ENCODE results near the gene METRNL.

Gene METRNL

GRCh38 chr17:83091257-83092141, 12.1 kb downstream of the METRNL start:
- FAIRE-seq = no peak
- no peak for DNase-seq (ENCODE audit: insufficient read length, low spot score)
- TF ChIP-seq POLR2A (IDR thresholded peaks at IDR 0.05; ENCODE audit: low read depth, low read length) = no peak

- FAIRE-seq (no peak), DNase-seq (ENCODE audit: insufficient read length, low spot score) (no peak)
- TF ChIP-seq POLR2A (IDR thresholded peaks at IDR 0.05; ENCODE audit: low read depth, low read length) = no peak
These were observed 12.8 kb downstream of the METRNL start for GRCh38 chr17:83092186-83092585.

GRCh38 chr17:83092931-83093330, 13.5 kb downstream of the METRNL start:
- TF ChIP-seq POLR2A (IDR thresholded peaks at IDR 0.05; ENCODE audit: low read depth, low read length) = no peak
- no peak for DNase-seq (ENCODE audit: insufficient read length, low spot score)
- FAIRE-seq = no peak

GRCh38 chr17:83093506-83093905, 14.1 kb downstream of the METRNL start:
- FAIRE-seq (no peak), DNase-seq (ENCODE audit: insufficient read length, low spot score) (no peak)
- no peak for TF ChIP-seq POLR2A (IDR thresholded peaks at IDR 0.05; ENCODE audit: low read depth, low read length)

- FAIRE-seq = no peak
- TF ChIP-seq POLR2A (IDR thresholded peaks at IDR 0.05; ENCODE audit: low read depth, low read length) = no peak
- no peak for DNase-seq (ENCODE audit: insufficient read length, low spot score)
These were observed 14.9 kb downstream of the METRNL start for GRCh38 chr17:83094291-83094690.

GRCh38 chr17:83095016-83095415, 15.6 kb downstream of the METRNL start:
- no peak for TF ChIP-seq POLR2A (IDR thresholded peaks at IDR 0.05; ENCODE audit: low read depth, low read length)
- DNase-seq (ENCODE audit: insufficient read length, low spot score) = no peak
- no peak for FAIRE-seq

- DNase-seq (ENCODE audit: insufficient read length, low spot score) = no peak
- no peak for FAIRE-seq
- TF ChIP-seq POLR2A (IDR thresholded peaks at IDR 0.05; ENCODE audit: low read depth, low read length) = no peak
These were observed 17.2 kb downstream of the METRNL start for GRCh38 chr17:83096401-83097224.

GRCh38 chr17:83097831-83098230, 18.4 kb downstream of the METRNL start:
- DNase-seq (ENCODE audit: insufficient read length, low spot score) = no peak
- FAIRE-seq = no peak
- no peak for TF ChIP-seq POLR2A (IDR thresholded peaks at IDR 0.05; ENCODE audit: low read depth, low read length)

- no peak for TF ChIP-seq POLR2A (IDR thresholded peaks at IDR 0.05; ENCODE audit: low read depth, low read length)
- FAIRE-seq = no peak
- DNase-seq (ENCODE audit: insufficient read length, low spot score) = no peak
These were observed 19.1 kb downstream of the METRNL start for GRCh38 chr17:83098241-83099085.

- no peak for FAIRE-seq
- DNase-seq (ENCODE audit: insufficient read length, low spot score) = no peak
- TF ChIP-seq POLR2A (IDR thresholded peaks at IDR 0.05; ENCODE audit: low read depth, low read length) = no peak
These were observed 19.7 kb downstream of the METRNL start for GRCh38 chr17:83099086-83099555.

- FAIRE-seq (no peak), DNase-seq (ENCODE audit: insufficient read length, low spot score) (no peak)
- TF ChIP-seq POLR2A (IDR thresholded peaks at IDR 0.05; ENCODE audit: low read depth, low read length) = no peak
These were observed 20.3 kb downstream of the METRNL start for GRCh38 chr17:83099570-83100181.

- TF ChIP-seq POLR2A (IDR thresholded peaks at IDR 0.05; ENCODE audit: low read depth, low read length) = no peak
- FAIRE-seq = no peak
- DNase-seq (ENCODE audit: insufficient read length, low spot score) = no peak
These were observed 20.9 kb downstream of the METRNL start for GRCh38 chr17:83100220-83100852.

All from H54 (cell line).